HCT116 (cell line): ENCODE results near the gene RIC8B. TPM values are rescaled to one million over a fixed set of nuclear protein-coding genes. Genes with fewer than 3 reads are reported as not detected.
"Not testable (repeated sequence)": the region's sequence is repeated elsewhere in the genome, so short reads cannot be mapped to it uniquely, and the experiment has no call there.

Experiments used
- ATAC-seq: fragments of 200-7000 bp; cut with Tn5 transposase; 2 replicates; pipeline ENCODE4 v1.9.1; 2020; ENCODE audit warnings: mild to moderate bottlenecking, moderate library complexity
- BruUV-seq: library from RNA; stranded (reverse); fragments of 400-500 nt; replicated peaks from 2 replicates; lab custom pipeline; 2021; lab: Mats Ljungman, UMichigan
- CTCF ChIA-PET: fragments of 300-600 bp; sonication (Branson Sonifier 250); formaldehyde crosslinking; loops from one replicate; lab custom pipeline; 2021; ENCODE audit warnings: antibody characterized with exemption; lab: Charles Lee
- POLR2A ChIA-PET: fragments of 300-600, 350-600 bp; sonication (Branson Sonifier 250); formaldehyde crosslinking; loops from one replicate; lab custom pipeline; 2021; ENCODE audit warnings: antibody characterized with exemption; lab: Charles Lee
- RAD21 ChIA-PET, 2 experiments: fragments of 300-600 bp; sonication (Branson Sonifier 250); formaldehyde crosslinking; loops; one replicate each; lab custom pipeline; 2023; ENCODE audit warnings: low total read pairs in 2 of 2; ENCODE audit not compliant: uncharacterized antibody in 2 of 2, unreplicated experiment in 2 of 2, low non-redundant PET in 1 of 2; lab: Charles Lee
- DNase-seq: peaks from one replicate; pipeline ENCODE4 v3.0.0-alpha.2; 2010; ENCODE audit warnings: low read depth, low spot score
- H2AFZ ChIP-seq: fragments of 200-600 bp; shearing (Covaris generic), sonication (generic); 2 replicates; pipeline ENCODE4 v1.6.1; 2017; ENCODE audit warnings: low read depth, mixed run types, mixed read lengths, antibody characterized with exemption, low read length; ENCODE audit not compliant: poor library complexity, severe bottlenecking
- H3K27ac ChIP-seq: 2 replicates; pipeline ENCODE4 v1.5.1; 2012; ENCODE audit warnings: low read depth, low read length
- H3K27me3 ChIP-seq: fragments of 200-600 bp; sonication (generic); 2 replicates; pipeline ENCODE4 v1.6.1; 2016; ENCODE audit warnings: mixed run types, low read length, mixed read lengths; ENCODE audit not compliant: insufficient read depth
- H3K36me3 ChIP-seq, 2 experiments: fragments of 200-500 bp in 1 of 2; fragments of 200-600 bp in 1 of 2; sonication (Bioruptor generic) in 1 of 2; sonication (generic) in 1 of 2; 2 replicates each; pipeline versions ENCODE4 v1.5.1 to v1.6.1; 2014 to 2016; ENCODE audit warnings: low read length in 2 of 2, inconsistent platforms in 1 of 2, mixed read lengths in 1 of 2, mixed run types in 1 of 2; ENCODE audit not compliant: insufficient read depth in 2 of 2, control insufficient read depth in 1 of 2
- H3K4me1 ChIP-seq, 2 experiments: fragments of 200-600 bp in 1 of 2; sonication (generic) in 1 of 2; 2 replicates each; pipeline versions ENCODE4 v1.5.1 to v1.6.1; 2012 to 2017; ENCODE audit warnings: low read length in 2 of 2, inconsistent platforms in 1 of 2, mild to moderate bottlenecking in 1 of 2, mixed read lengths in 1 of 2, mixed run types in 1 of 2, moderate library complexity in 1 of 2; ENCODE audit not compliant: insufficient read depth in 2 of 2, control insufficient read depth in 1 of 2
- H3K4me2 ChIP-seq: fragments of 200-600 bp; sonication (generic); 2 replicates; pipeline ENCODE4 v1.6.1; 2017; ENCODE audit warnings: mixed run types, low read length, mixed read lengths
- H3K4me3 ChIP-seq, 2 experiments: fragments of 200-600 bp in 1 of 2; sonication (generic) in 1 of 2; replicated peaks in 1 of 2; 2 replicates each; pipeline ENCODE4 v1.5.1; 2011 to 2016; ENCODE audit warnings: low read length in 2 of 2, control low read depth in 1 of 2, low read depth in 1 of 2, mild to moderate bottlenecking in 1 of 2, mixed read lengths in 1 of 2, mixed run types in 1 of 2
- H3K79me2 ChIP-seq: fragments of 200-600 bp; sonication (generic); 2 replicates; pipeline ENCODE4 v1.6.1; 2017; ENCODE audit warnings: mild to moderate bottlenecking, mixed run types, low read length, moderate library complexity, mixed read lengths; ENCODE audit not compliant: insufficient read depth
- H3K9ac ChIP-seq: fragments of 200-600 bp; sonication (generic); 2 replicates; pipeline ENCODE4 v1.6.1; 2016; ENCODE audit warnings: low read length, mixed read lengths
- H3K9me2 ChIP-seq: fragments of 200-600 bp; sonication (generic), shearing (Covaris generic); 2 replicates; pipeline ENCODE4 v1.6.1; 2017; ENCODE audit warnings: mixed run types, mild to moderate bottlenecking, moderate library complexity; ENCODE audit not compliant: insufficient read depth
- H3K9me3 ChIP-seq, 2 experiments: fragments of 200-500 bp in 1 of 2; fragments of 200-600 bp in 1 of 2; sonication (Bioruptor generic) in 1 of 2; sonication (generic) in 1 of 2; 2 replicates each; pipeline ENCODE4 v1.6.1; 2014 to 2017; ENCODE audit warnings: low read length in 2 of 2, mixed read lengths in 2 of 2, inconsistent platforms in 1 of 2, low read depth in 1 of 2, mild to moderate bottlenecking in 1 of 2, mixed run types in 1 of 2, moderate library complexity in 1 of 2; ENCODE audit not compliant: control insufficient read depth in 1 of 2, insufficient read depth in 1 of 2
- H4K20me1 ChIP-seq: fragments of 200-600 bp; sonication (generic), shearing (Covaris generic); 2 replicates; pipeline ENCODE4 v1.6.1; 2017; ENCODE audit warnings: mixed run types, mild to moderate bottlenecking, moderate library complexity; ENCODE audit not compliant: insufficient read depth
- CTCF ChIP-seq, 3 experiments: fragments of 200-600 bp in 1 of 3; sonication (generic) in 1 of 3; IDR thresholded peaks in 2 of 3; conservative IDR thresholded peaks in 1 of 3; 2 replicates each; pipeline ENCODE4 v1.5.1; 2012 to 2017; ENCODE audit warnings: low read depth in 2 of 3, low read length in 2 of 3, antibody characterized with exemption in 1 of 3, borderline replicate concordance in 1 of 3, control low read depth in 1 of 3, mild to moderate bottlenecking in 1 of 3, mixed read lengths in 1 of 3, mixed run types in 1 of 3, moderate library complexity in 1 of 3; ENCODE audit not compliant: insufficient read depth in 1 of 3
- FOSL1 ChIP-seq: IDR thresholded peaks from 2 replicates; pipeline ENCODE4 v1.6.1; 2012; ENCODE audit warnings: low read depth
- JUND ChIP-seq: IDR thresholded peaks from 2 replicates; pipeline ENCODE4 v1.6.1; 2012
- POLR2AphosphoS5 ChIP-seq: IDR thresholded peaks from 2 replicates; pipeline ENCODE4 v1.6.1; 2011; ENCODE audit warnings: mild to moderate bottlenecking, low read depth, low read length, moderate library complexity
- ZBTB33 ChIP-seq: IDR thresholded peaks from 2 replicates; pipeline ENCODE4 v1.6.1; 2011; ENCODE audit warnings: mild to moderate bottlenecking, low read length, moderate library complexity; ENCODE audit not compliant: insufficient replicate concordance; ENCODE audit errors: extremely low read depth
- intact Hi-C: fragments of 100-400 bp; cut with micrococcal nuclease; formaldehyde crosslinking; loops from 2 replicates; pipeline ENCODE4 v1.10.0; 2022
- total RNA-seq: library from RNA; stranded (reverse); gene quantifications from one replicate; pipeline ENCODE4 v1.2.1, GENCODE V29; 2021; ENCODE audit not compliant: unreplicated experiment

RIC8B gene
- total RNA-seq, 1 experiment from 2014 or later = 16.7 TPM

DNA sequence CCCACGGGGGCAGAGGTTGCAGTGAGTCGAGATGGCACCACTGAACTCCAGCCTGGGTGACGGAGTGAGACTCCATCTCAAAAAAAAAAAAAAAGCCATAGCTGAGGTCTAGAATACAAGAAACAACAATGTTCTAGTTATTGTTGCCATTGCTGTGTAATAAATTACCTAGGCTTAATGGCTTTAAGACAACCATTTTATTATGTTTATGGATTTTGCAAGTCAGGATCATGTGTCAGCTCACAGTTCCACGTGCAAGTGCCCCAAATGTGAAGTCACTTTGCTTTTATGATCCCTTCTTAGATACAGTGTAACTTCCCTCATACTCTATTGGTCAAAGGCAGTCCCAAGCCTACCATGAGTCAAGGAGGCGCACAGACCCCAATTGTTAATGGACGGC is 49.5 kb upstream of the RIC8B start (continued):
- TF ChIP-seq ZBTB33 = no peak
- no peak for TF ChIP-seq POLR2AphosphoS5
- no peak for TF ChIP-seq CTCF (IDR thresholded peaks at IDR 0.05 in 2 of 3, conservative IDR thresholded peaks at IDR 0.05 in 1 of 3; ENCODE audit: borderline replicate concordance in 1 of 3, insufficient read depth in 1 of 3, low read depth in 2 of 3, low read length in 2 of 3)

GRCh38 chr12:106726603-106727202 is 47.8 kb upstream of the RIC8B start:
- H2AFZ ChIP-seq = not testable (repeated sequence)
- peak; percentile 37 for TF ChIP-seq FOSL1
- 0 out of 2 replicates have a peak, but pooled peaks have one; percentile 28 for TF ChIP-seq JUND
- TF ChIP-seq, all 23 proteins: peak for 2; not testable (repeated sequence) for 21
- intact Hi-C loops, H3K27ac ChIP-seq, RAD21 ChIA-PET, CTCF ChIA-PET, H3K4me3 ChIP-seq, POLR2A ChIA-PET, H3K4me1 ChIP-seq, ATAC-seq, H3K9me3 ChIP-seq, H3K79me2 ChIP-seq, H3K27me3 ChIP-seq, H3K36me3 ChIP-seq, DNase-seq, H4K20me1 ChIP-seq, BruUV-seq, H3K4me2 ChIP-seq, H3K9me2 ChIP-seq, H3K9ac ChIP-seq: not testable (repeated sequence)
